IPS DF 19.7 (cell line): ENCODE data around the gene APBB3.
"Not testable (repeated sequence)": the region's sequence is repeated elsewhere in the genome, so short reads cannot be mapped to it uniquely, and the experiment has no call there.

Experiments
- DNase-seq: peaks from one replicate; pipeline ENCODE4 v3.0.0-alpha.2; 2013; ENCODE audit warnings: low read depth, low spot score

Gene APBB3, protein sequence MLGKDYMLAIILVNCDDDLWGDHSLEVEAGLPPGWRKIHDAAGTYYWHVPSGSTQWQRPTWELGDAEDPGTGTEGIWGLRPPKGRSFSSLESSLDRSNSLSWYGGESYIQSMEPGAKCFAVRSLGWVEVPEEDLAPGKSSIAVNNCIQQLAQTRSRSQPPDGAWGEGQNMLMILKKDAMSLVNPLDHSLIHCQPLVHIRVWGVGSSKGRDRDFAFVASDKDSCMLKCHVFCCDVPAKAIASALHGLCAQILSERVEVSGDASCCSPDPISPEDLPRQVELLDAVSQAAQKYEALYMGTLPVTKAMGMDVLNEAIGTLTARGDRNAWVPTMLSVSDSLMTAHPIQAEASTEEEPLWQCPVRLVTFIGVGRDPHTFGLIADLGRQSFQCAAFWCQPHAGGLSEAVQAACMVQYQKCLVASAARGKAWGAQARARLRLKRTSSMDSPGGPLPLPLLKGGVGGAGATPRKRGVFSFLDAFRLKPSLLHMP

DNA sequence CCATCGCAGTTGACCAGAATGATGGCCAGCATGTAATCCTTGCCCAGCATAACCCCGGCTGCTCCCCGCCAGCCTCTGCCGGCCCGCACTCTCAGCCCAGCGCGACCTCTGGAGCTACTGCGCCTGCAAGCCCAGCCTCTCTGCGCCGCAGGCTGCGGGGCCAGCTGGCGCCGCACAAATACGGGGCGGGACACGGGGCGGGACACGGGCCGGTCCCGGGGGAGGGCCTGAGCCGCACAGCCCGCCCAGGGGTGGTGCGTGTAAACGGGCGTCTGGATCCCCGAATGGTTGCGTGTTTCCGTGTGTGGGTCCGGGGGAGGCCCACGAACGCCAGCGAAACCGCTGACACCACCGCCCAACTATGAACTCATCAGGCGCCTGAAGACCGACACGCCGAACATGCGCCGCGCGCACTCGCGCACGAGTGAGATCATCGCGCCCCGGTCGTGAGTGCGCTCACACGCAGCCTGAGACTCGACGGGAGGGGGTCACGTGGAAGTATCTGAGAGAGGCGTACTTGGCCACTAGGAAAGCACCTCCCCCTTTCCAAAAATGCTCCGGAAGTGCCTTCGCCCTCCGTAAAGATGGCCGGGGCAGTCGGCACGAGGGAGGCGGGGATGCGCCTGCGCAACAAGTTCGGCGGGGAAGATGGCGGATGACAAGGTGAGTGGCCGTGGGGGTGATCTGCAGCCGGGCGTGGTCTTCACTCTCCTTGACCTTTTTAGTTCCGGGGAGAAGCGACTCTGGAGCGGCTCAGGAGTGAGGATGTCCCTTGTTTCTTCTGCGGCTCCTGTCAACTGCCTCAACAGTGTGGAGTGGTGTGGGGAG, at the start of gene APBB3, which contains the start of gene SLC35A4:
Gene APBB3, minus strand, starts transcription at position 403 of the 828 bp plus-strand sequence. Its CDS starts 353 bp downstream, at position 50.
Gene SLC35A4, plus strand, starts transcription at position 633 of the 828 bp plus-strand sequence. CDS start 2,342 bp downstream, outside the sequence.
- peak; percentile 94 for DNase-seq

- DNase-seq, result no peak
Observed at GRCh38 chr5:140611020-140611521, 46.7 kb upstream of the APBB3 start.

DNA sequence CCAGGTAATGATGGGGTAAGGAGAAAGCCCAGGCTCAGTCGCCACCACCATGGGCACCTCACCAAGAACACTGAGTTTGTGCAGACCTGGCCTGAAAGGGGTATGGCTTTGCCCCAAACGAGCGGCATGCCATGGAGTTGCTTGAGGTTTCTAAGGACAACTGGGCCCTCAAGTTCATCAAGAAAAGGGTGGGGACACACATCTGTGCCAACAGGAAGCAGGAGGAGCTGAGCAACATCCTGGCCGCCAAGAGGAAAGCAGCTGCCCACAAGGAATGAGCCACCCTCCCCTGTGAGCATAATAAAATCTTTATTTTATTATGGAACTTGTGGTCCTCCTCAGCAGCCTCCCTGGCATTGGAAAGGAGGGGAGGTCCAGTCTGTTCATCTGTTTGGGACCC, 44.7 kb upstream of the APBB3 start:
- no peak for DNase-seq

DNA sequence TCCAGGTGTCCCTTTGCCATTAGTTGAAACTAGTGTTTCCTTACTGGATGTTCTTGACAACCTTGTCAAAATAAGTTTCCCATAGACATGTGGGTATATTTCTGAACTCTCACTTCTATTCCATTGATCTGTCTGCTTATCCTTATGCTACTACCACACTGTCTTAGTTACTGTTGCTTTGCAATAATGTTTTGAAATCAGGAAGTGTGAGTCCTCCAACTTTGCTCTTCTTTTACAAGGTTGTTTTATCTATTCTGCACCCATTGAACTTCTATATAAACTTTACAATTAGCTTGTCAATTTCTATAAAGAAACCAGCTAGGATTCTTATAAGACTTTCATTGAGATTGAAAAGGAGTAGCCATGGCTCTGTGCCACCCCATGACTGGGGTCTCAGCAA, 44.3 kb upstream of the APBB3 start:
- DNase-seq, result no peak

DNA sequence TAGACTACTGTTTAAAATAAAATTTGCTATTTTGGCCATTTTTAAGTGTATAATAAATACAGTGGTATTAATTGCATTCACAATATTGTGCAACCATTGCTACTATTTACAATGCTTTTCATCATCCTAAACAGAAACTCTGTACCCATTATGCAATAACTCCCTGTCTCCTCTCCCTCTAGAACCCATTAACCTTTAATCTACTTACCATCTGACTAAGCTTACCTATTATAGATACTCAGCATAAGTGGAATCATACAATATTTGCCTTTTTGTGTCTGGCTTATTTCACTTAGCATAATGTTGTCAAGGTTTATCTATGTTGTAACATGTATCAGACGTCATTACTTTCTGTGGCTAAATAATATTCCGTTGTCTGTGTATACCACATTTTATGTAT, 42.6 kb upstream of the APBB3 start:
- no peak for DNase-seq

DNA sequence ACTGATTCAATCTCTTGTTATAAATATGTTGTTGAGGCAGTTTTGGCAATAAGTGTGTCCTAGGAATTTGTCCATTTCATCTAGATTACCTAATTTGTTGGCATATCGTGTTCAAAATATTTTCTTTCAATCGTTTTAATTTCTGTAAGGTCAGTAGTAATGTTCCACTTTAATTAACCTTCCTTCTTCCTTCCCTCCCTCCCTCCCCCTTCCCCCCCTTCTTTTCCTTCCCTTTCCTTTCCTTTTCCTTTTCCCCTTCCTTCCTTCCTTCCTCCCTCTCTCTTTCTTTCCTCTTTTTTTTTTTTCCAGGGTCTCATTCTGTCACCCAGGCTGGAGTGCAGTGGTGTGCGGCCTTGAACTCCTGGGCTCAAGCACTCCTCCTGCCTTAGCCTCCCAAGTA, 41.5 kb upstream of the APBB3 start:
- no peak for DNase-seq

- no peak for DNase-seq
Observed at GRCh38 chr5:140603734-140604133, 39.3 kb upstream of the APBB3 start.

- not testable (repeated sequence) for DNase-seq
Observed at GRCh38 chr5:140603446-140603698, 39.0 kb upstream of the APBB3 start.

GRCh38 chr5:140602147-140602546, 37.7 kb upstream of the APBB3 start:
- DNase-seq, result no peak

- DNase-seq, result no peak
Observed at GRCh38 chr5:140600096-140600495, 35.7 kb upstream of the APBB3 start.

DNA sequence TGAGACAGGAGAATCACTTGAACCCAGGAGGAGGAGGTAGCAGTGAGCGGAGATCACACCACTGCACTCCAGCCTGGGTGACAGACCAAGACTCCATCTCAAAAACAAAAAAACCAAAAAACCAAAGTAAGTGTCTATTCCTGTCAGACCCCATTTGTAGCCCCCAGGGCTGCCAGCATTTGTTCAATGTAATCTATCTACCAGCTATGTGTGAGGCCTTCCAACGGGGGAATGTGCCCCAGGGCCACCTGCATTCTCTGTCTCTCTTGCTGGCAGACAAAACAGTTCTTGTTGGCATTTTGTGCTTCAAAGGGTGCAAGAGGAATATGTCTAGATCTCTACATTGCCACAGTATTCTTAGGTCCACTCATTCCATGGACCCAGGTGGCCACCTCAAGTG, 34.4 kb upstream of the APBB3 start:
- DNase-seq, result no peak

GRCh38 chr5:140596321-140596741, 31.9 kb upstream of the APBB3 start:
- DNase-seq, result no peak

DNA sequence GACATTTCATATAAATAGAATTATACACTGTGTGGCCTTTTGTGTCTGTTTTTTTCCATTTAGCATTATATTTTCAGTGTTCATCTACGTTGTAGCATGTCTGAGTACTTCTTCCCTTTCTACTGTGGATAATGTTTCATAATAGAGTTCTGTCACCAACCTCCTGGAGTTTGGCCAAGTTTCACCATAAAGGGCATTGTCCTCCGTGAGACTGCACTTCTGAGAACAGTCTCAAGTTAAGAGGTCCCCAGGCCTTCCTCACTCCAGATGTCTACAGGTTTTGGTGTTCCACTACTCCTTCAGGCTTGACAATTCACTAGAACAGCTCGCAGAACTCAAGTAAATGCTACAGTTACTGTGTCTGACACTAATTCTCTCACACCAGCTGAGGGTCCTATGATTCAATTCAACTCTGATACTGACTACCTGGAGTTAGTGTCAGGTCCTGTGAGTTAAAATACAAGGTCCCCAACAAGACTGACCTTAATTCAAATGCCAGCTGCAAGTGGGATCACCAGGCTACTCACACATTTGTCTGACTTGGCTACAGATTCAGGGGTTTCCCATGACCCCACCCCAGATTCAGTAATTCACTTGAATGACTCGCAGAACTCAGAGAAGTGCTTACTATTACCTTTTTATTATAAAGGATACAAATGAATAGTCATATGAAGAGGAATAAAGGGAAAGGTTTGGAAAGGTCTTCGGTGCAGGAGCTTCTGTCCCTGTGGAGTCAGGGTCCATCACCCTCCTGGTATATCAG, 31.3 kb upstream of the APBB3 start:
- DNase-seq, result no peak

DNA sequence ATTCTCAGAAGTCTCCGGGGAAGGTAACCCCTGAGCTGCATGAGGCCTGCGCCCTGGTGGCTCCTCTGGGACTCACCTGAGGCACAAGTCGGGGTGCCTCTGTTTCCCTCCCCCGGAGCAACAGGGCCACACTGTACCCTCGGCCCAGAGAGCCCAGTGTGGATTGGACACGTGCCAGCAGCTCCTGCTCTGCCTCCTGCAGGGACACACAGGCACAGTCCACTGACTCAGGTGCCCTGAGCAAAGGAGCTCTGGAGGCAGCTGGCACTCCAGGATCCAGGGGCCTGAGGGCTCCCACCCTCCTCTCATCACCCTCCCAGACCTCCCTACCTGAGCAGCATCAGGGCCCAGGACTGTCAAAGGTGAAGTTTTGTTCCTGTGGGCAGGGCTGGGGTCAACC, 29.8 kb upstream of the APBB3 start:
- no peak for DNase-seq

- DNase-seq, result not testable (repeated sequence)
Observed at GRCh38 chr5:140593070-140593469, 28.7 kb upstream of the APBB3 start.

DNA sequence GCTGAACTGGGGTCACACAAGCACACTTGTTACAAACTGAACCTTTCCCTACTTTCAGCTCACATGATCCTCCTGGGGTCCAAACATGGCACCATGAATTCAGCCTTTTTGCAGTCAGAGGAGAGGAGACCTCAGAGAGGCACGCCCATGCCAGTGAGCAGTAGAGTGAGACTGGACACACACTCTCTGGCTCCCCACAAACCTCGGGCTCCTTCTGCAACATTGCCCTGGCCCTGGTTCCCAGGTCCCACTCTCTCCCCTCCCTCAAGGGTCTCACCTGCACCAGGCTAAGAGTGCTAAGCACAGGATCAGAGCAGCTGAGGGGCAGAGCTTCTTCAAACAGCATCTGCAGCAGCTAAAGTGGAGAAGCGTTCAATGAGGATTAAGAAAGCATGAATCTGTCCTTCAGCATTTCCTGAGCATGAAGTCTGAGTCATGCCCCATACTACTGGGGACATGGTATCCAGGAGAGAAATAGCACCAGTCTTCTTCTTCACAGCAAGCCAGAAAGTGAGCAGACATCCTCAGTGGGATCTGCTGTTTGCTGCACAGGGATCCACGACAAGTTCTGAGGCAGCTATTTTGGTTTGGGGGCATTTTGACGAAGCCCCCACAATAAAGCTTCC, 27.5 kb upstream of the APBB3 start:
- no peak for DNase-seq

GRCh38 chr5:140590861-140591260, 26.5 kb upstream of the APBB3 start:
- DNase-seq, result no peak

GRCh38 chr5:140588311-140589070, 24.1 kb upstream of the APBB3 start:
- DNase-seq, result no peak

DNA sequence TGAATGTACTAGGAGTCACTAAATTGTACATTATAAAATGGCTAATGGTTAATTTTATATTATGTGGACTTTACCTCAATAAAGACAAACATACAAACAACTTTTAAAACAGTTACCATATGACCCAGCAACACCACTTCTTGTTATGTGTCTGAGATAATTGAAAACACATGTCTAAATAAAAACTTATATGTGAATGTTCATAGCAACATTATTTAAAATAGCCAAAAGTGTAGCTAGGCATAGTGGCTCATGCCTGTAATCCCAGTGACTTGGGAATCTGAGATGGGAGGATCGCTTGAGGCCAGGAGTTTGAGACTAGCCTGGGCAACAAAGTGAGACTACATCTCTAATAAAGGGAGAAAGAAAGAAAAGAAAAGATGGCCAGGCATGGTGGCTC, 23.1 kb upstream of the APBB3 start:
- DNase-seq, result no peak

DNA sequence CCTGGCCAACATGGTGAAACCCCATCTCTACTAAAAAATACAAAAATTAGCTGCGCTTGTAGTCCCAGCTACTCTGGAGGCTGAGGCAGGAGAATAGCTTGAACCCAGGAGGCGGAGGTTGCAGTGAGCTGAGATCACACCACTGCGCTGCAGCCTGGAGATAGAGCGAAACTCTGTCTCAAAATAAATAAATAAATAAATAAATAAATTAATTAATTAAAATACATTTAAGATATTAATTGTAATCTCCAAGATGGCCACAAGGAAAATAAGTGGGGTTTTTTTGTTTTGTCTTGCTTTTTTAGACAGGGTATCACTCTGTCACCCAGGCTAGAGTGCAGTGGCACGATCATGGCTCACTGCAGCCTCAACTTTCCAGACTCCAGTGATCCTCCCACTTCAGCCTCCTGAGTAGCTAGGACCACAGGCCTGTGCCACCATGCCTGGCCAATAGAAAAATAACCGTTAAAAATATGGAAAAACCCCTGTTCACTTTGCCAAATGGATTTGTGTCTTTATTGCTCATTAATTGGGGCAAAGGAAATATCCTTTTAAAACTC, 14.9 kb upstream of the APBB3 start:
- not testable (repeated sequence) for DNase-seq
